Common myeloid progenitor, CD34-positive (primary cell): ENCODE data around the gene PDGFRB.

Experiments
- CTCF ChIA-PET: fragments of 350-600 bp; sonication (Branson Sonifier 250); formaldehyde crosslinking; loops from one replicate; lab custom pipeline; 2021; ENCODE audit warnings: antibody characterized with exemption; lab: Charles Lee
- POLR2A ChIA-PET: fragments of 350-600 bp; sonication (Branson Sonifier 250); formaldehyde crosslinking; loops from one replicate; lab custom pipeline; 2021; ENCODE audit warnings: antibody characterized with exemption; lab: Charles Lee
- DNase-seq, 3 donors: peaks; one replicate each; pipeline versions ENCODE4 v3.0.0 to v3.0.0-alpha.2; 2013
- H3K27ac ChIP-seq, 2 experiments: 1 replicate in 1 of 2; 2 replicates in 1 of 2; pipeline ENCODE4 v1.7.0; 2013; ENCODE audit warnings: inconsistent platforms in 2 of 2, low read length in 2 of 2, mild to moderate bottlenecking in 2 of 2, low read depth in 1 of 2, moderate library complexity in 1 of 2; ENCODE audit not compliant: severe bottlenecking in 2 of 2, insufficient read depth in 1 of 2, poor library complexity in 1 of 2
- H3K27me3 ChIP-seq, 5 experiments: replicated peaks in 2 of 5; 1 replicate in 3 of 5; 2 replicates in 2 of 5; pipeline versions ENCODE4 v1.6.1 to v1.7.0; 2013; ENCODE audit warnings: low read length in 4 of 5, mild to moderate bottlenecking in 2 of 5, moderate library complexity in 2 of 5, inconsistent platforms in 1 of 5; ENCODE audit not compliant: insufficient read depth in 5 of 5, control insufficient read depth in 4 of 5
- H3K36me3 ChIP-seq, 4 experiments: 1 replicate in 2 of 4; 2 replicates in 2 of 4; pipeline versions ENCODE4 v1.6.1 to v1.7.0; 2013; ENCODE audit warnings: low read length in 3 of 4, control low read depth in 1 of 4, mild to moderate bottlenecking in 1 of 4; ENCODE audit not compliant: control insufficient read depth in 4 of 4, insufficient read depth in 4 of 4
- H3K4me1 ChIP-seq, 4 experiments: 1 replicate in 3 of 4; 2 replicates in 1 of 4; pipeline versions ENCODE4 v1.6.1 to v1.7.1; 2013; ENCODE audit warnings: low read length in 3 of 4, mild to moderate bottlenecking in 3 of 4, control low read depth in 1 of 4, inconsistent platforms in 1 of 4, moderate library complexity in 1 of 4; ENCODE audit not compliant: control insufficient read depth in 4 of 4, insufficient read depth in 4 of 4; ENCODE audit errors: control extremely low read depth in 1 of 4
- H3K4me3 ChIP-seq, 7 experiments: 1 replicate in 4 of 7; 2 replicates in 3 of 7; pipeline versions ENCODE4 v1.5.1 to v1.7.0; 2013; ENCODE audit warnings: mild to moderate bottlenecking in 7 of 7, low read length in 6 of 7, moderate library complexity in 6 of 7, inconsistent platforms in 2 of 7, low read depth in 2 of 7, control low read depth in 1 of 7; ENCODE audit not compliant: insufficient read depth in 4 of 7, control insufficient read depth in 1 of 7; ENCODE audit errors: extremely low read depth in 1 of 7
- H3K9me3 ChIP-seq, 5 experiments: 1 replicate in 4 of 5; 2 replicates in 1 of 5; pipeline versions ENCODE4 v1.6.1 to v1.7.1; 2013; ENCODE audit warnings: low read length in 4 of 5, mild to moderate bottlenecking in 2 of 5, inconsistent platforms in 1 of 5, low read depth in 1 of 5, moderate library complexity in 1 of 5; ENCODE audit not compliant: control insufficient read depth in 4 of 5, insufficient read depth in 2 of 5; ENCODE audit errors: control extremely low read depth in 1 of 5
- WGBS: methylation state at CpG from one replicate; pipeline ENCODE4 v1.1.5; 2013; ENCODE audit not compliant: insufficient coverage; 5-methylcytosine and 5-hydroxymethylcytosine counted together

The PDGFRB gene

GRCh38 chr5:150068472-150068871 is 87.2 kb downstream of the PDGFRB start:
- Histone ChIP-seq H3K9me3 (peaks cover 0 to 8% (median 6%) of the 10 kb centered on the region in 5 experiments), H3K27me3 (no peaks in the 10 kb centered on the region), H3K27ac (no peak overlapping the region), H3K4me3 (no peak overlapping the region), H3K4me1 (peaks cover 0 to 72% (median 59%) of the 10 kb centered on the region in 4 experiments), H3K36me3 (peaks cover 0 to 5% (median 0%) of the 10 kb centered on the region in 4 experiments)
- CTCF ChIA-PET = interaction anchor here (0.9 to 3.4 kb wide), 6 partner anchors 9 to 47 kb away, joined by 3 to 18 read pairs (median 4); partner anchors contain the start of gene CSF1R
- DNase-seq = no peak
- POLR2A ChIA-PET = interaction anchor here (0.6 to 1.5 kb wide), 2 partner anchors 14 to 235 kb away, joined by 5 read pairs; partner anchors contain the start of gene ARSI
- WGBS = 61% methylated on average over 4 of the region's 4 CpGs

DNA sequence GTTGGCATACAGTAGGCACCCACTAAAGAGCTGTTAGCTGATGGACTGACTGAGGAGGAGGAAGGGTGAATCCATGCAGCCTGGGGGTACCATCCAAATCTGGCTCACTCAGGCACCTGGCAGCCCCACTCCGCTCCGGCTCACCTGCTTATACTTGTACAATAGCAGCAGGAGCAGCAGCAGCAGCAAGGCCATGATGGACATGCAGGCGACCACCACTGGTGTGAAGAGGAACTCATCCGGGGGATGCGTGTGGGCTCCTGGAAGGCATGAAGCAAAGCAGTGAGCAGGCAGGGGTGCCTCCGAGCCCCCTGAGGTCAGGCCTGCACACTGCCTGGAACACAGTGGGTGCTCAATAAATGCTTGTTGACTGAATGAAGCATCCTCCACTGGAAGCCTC is 87.6 kb downstream of the PDGFRB start:
- no peaks in the 10 kb centered on the region for H3K27me3 ChIP-seq
- DNase-seq = no peak
- POLR2A ChIA-PET = no interaction called here
- CTCF ChIA-PET = interaction anchor here (1.1 to 3.4 kb wide), 4 partner anchors 9 to 47 kb away, joined by 3 to 18 read pairs (median 6); partner anchors contain the start of gene CSF1R
- H3K9me3 ChIP-seq = peaks cover 0 to 4% (median 3%) of the 10 kb centered on the region in 5 experiments
- peaks cover 0 to 76% (median 63%) of the 10 kb centered on the region in 4 experiments for H3K4me1 ChIP-seq
- no peak overlapping the region for H3K27ac ChIP-seq
- H3K36me3 ChIP-seq = peaks cover 0 to 4% (median 0%) of the 10 kb centered on the region in 4 experiments
- H3K4me3 ChIP-seq = no peak overlapping the region
- 92% methylated on average over 6 of the region's 6 CpGs for WGBS

DNA sequence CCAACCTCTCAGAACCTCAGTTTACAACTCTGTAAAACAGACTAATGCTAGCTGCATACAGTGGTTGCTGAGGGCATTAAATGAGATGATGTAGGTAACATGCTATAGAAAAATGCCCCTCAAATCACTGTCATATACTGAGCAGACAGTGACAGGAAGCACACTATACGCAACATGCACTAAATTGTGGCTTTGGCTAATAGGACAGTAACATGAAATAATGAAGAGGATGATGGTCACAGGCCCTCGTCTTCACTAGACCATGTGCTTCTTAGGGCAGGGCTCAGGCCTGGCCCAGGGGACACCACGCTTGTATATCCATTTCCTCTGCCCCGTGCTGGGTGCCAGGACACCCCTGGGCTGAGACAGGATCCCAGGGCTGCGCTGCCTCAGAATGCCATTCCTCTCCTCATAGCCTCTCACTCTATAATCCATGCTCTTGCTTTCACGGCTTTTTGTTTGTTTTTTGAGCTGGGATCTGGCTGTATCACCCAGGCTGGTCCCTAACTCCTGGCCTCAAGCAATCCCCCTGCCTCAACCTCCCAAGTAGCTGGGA is 88.2 kb downstream of the PDGFRB start:
- POLR2A ChIA-PET = no interaction called here
- Histone ChIP-seq H3K4me1 (peaks cover 0 to 82% (median 68%) of the 10 kb centered on the region in 4 experiments), H3K9me3 (no peaks in the 10 kb centered on the region), H3K27ac (no peak overlapping the region), H3K36me3 (no peaks in the 10 kb centered on the region), H3K27me3 (no peaks in the 10 kb centered on the region), H3K4me3 (no peak overlapping the region)
- 88% methylated on average over 5 of the region's 6 CpGs for WGBS
- CTCF ChIA-PET = interaction anchor here (1.0 to 4.0 kb wide), 5 partner anchors 8 to 51 kb away, joined by 4 to 18 read pairs (median 7); partner anchors contain the start of gene CSF1R
- no peak for DNase-seq

DNA sequence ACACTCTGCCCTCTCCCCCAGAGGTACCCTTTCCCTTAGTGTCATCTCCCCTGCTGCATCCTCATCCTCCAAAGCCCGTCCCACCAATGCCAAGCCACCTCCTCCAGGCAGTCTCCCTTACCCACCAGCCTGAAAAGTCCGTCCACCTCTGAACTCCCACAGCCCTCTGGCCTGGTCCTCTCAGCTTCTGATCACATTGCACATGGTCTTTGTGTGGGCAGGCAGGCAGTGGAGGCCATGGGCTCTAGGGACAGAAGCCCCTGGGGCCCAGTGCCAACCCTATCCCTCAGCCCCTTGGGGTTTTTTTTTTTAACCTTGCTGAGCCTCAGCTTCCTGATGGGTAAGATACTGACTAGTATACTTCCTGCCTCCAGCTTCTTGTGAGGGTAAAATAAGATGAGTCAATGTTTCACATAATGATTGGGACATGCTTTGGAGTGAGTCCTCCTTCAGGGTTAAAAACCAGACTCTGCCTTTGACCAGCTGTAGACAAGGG is 88.7 kb downstream of the PDGFRB start:
- H3K27me3 ChIP-seq = no peaks in the 10 kb centered on the region
- DNase-seq = peak in 2 of 3 donors; percentile 57 to 58
- WGBS = 86% methylated on average over 1 of the region's 2 CpGs
- POLR2A ChIA-PET = no interaction called here
- no peak overlapping the region for H3K27ac ChIP-seq
- CTCF ChIA-PET = interaction anchor here (1.0 to 4.0 kb wide), 5 partner anchors 9 to 51 kb away, joined by 3 to 18 read pairs (median 7); partner anchors contain the start of gene CSF1R
- H3K4me1 ChIP-seq = peaks cover 0 to 85% (median 72%) of the 10 kb centered on the region in 4 experiments
- no peaks in the 10 kb centered on the region for H3K36me3 ChIP-seq
- H3K4me3 ChIP-seq = peak overlapping the region in 1 of 7 experiments; percentile 10
- no peaks in the 10 kb centered on the region for H3K9me3 ChIP-seq

DNA sequence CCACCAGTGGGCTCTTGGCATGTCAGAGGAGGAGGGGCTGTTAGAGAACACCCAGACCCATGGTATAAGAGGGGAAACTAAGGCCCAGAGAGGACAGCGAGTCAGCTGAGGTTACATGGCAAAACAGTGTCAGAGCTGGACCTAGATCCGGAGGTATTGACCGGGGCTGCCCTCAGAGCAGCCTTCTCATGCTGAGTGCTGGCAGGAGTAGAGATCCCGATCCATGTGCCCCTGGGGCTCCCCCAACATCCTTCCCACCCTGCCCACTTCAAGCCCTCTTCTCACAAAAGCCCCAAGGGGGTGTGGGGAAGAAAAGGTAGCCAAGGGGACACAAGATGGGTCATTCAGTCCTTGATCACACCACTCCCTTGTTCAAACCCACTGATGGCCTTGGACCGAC is 89.2 kb downstream of the PDGFRB start:
- H3K36me3 ChIP-seq = no peaks in the 10 kb centered on the region
- ChIA-PET POLR2A (no interaction called here), CTCF (interaction anchor here (1.1 to 4.2 kb wide), 8 partner anchors 9 to 52 kb away, joined by 3 to 26 read pairs (median 7); no protein-coding TSS in a partner anchor)
- H3K4me3 ChIP-seq = no peak overlapping the region
- WGBS = 100% methylated on average over 3 of the region's 5 CpGs
- H3K4me1 ChIP-seq = peaks cover 0 to 89% (median 74%) of the 10 kb centered on the region in 4 experiments
- H3K27ac ChIP-seq = no peak overlapping the region
- H3K27me3 ChIP-seq = no peaks in the 10 kb centered on the region
- H3K9me3 ChIP-seq = no peaks in the 10 kb centered on the region
- no peak for DNase-seq

GRCh38 chr5:150065886-150066285 is 89.8 kb downstream of the PDGFRB start:
- CTCF ChIA-PET = interaction anchor here (0.8 to 4.2 kb wide), 11 partner anchors 9 to 52 kb away, joined by 3 to 26 read pairs (median 6); no protein-coding TSS in a partner anchor

GRCh38 chr5:150065346-150065745 is 90.3 kb downstream of the PDGFRB start:
- Histone ChIP-seq H3K27me3 (no peaks in the 10 kb centered on the region), H3K27ac (no peak overlapping the region), H3K36me3 (no peaks in the 10 kb centered on the region), H3K9me3 (no peaks in the 10 kb centered on the region), H3K4me3 (no peak overlapping the region), H3K4me1 (peaks cover 0 to 83% (median 73%) of the 10 kb centered on the region in 4 experiments)
- DNase-seq = no peak
- POLR2A ChIA-PET = no interaction called here
- 98% methylated on average over 4 of the region's 6 CpGs for WGBS
- CTCF ChIA-PET = interaction anchor here (0.8 to 4.2 kb wide), 15 partner anchors 8 to 231 kb away, joined by 3 to 26 read pairs (median 6); no protein-coding TSS in a partner anchor

More at GRCh38 chr5:150065886-150066285, 89.8 kb downstream of the PDGFRB start:
- no peak for DNase-seq
- no peak overlapping the region for H3K27ac ChIP-seq
- H3K9me3 ChIP-seq = no peaks in the 10 kb centered on the region
- peaks cover 0 to 89% (median 74%) of the 10 kb centered on the region in 4 experiments for H3K4me1 ChIP-seq
- no peaks in the 10 kb centered on the region for H3K36me3 ChIP-seq
- no peak overlapping the region for H3K4me3 ChIP-seq
- POLR2A ChIA-PET = no interaction called here
- no peaks in the 10 kb centered on the region for H3K27me3 ChIP-seq
- 94% methylated on average over 7 of the region's 10 CpGs for WGBS
